Vagina (tissue), 2 donors: ENCODE data around the gene CD40.

Source experiments
- CTCF ChIP-seq, 3 experiments: fragments of 450-650 bp in 2 of 3; fragments of 200-600 bp in 1 of 3; sonication (generic) in 1 of 3; IDR thresholded peaks; one replicate each; pipeline ENCODE4 v1.5.1; 2017 to 2019; ENCODE audit warnings: antibody characterized with exemption in 3 of 3, mild to moderate bottlenecking in 2 of 3, moderate library complexity in 2 of 3
- POLR2AphosphoS5 ChIP-seq, 2 donors: sonication (generic); formaldehyde crosslinking; IDR thresholded peaks; one replicate each; pipeline ENCODE4 v1.9.0; 2017; ENCODE audit warnings: antibody characterized with exemption in 2 of 2, mild to moderate bottlenecking in 2 of 2, low read depth in 1 of 2; ENCODE audit not compliant: insufficient read depth in 1 of 2

- TF ChIP-seq CTCF (IDR thresholded peaks at IDR 0.05) (no peak), POLR2AphosphoS5 (IDR thresholded peaks at IDR 0.05; ENCODE audit: insufficient read depth in 1 of 2, low read depth in 1 of 2) (no peak)
These were observed 43.8 kb downstream of the CD40 start for GRCh38 chr20:46161921-46162320.
